Endothelial cell of umbilical vein (primary cell): ENCODE data around the gene CERS6. TPM values are rescaled to one million over a fixed set of nuclear protein-coding genes. Genes with fewer than 3 reads are reported as not detected.

Source experiments
- BruUV-seq: library from RNA; stranded (reverse); fragments of 400-500 nt; replicated peaks from 2 replicates; lab custom pipeline; 2021; lab: Mats Ljungman, UMichigan
- CTCF ChIA-PET: fragments of 300-600, 350-600 bp; sonication (Branson Sonifier 250); formaldehyde crosslinking; loops from one replicate; lab custom pipeline; 2021; ENCODE audit warnings: antibody characterized with exemption, inconsistent platforms; lab: Charles Lee
- POLR2A ChIA-PET: fragments of 300-600, 350-600 bp; sonication (Branson Sonifier 250); formaldehyde crosslinking; loops from one replicate; lab custom pipeline; 2021; ENCODE audit warnings: antibody characterized with exemption, inconsistent platforms; lab: Charles Lee
- DNase-seq: peaks from one replicate; pipeline ENCODE4 v3.0.0-alpha.2; 2011; ENCODE audit warnings: low read depth, low spot score
- FAIRE-seq: peaks from 2 replicates; lab custom pipeline; 2011; peaks lifted over from hg19 to GRCh38; lab: Jason Lieb, UNC
- H2AFZ ChIP-seq: 2 replicates; pipeline ENCODE4 v1.6.0; 2012; ENCODE audit warnings: low read depth, low read length, control low read depth, inconsistent platforms
- H3K27ac ChIP-seq: 2 replicates; pipeline ENCODE4 v1.5.1; 2011; ENCODE audit warnings: low read depth, mild to moderate bottlenecking, control low read depth, low read length, moderate library complexity; ENCODE audit not compliant: insufficient read depth
- H3K27me3 ChIP-seq, 2 experiments: 2 replicates each; pipeline versions ENCODE4 v1.6.0 to v1.6.1; 2011; ENCODE audit warnings: low read length in 2 of 2, mixed read lengths in 1 of 2; ENCODE audit not compliant: control insufficient read depth in 2 of 2, insufficient read depth in 2 of 2
- H3K36me3 ChIP-seq, 2 experiments: 2 replicates in 1 of 2; 3 replicates in 1 of 2; pipeline ENCODE4 v1.5.1; 2011; ENCODE audit warnings: low read length in 2 of 2, mild to moderate bottlenecking in 1 of 2, moderate library complexity in 1 of 2; ENCODE audit not compliant: control insufficient read depth in 2 of 2, insufficient read depth in 2 of 2; ENCODE audit errors: extremely low read depth in 1 of 2
- H3K4me1 ChIP-seq: 3 replicates; pipeline ENCODE4 v1.5.1; 2011; ENCODE audit warnings: mild to moderate bottlenecking, low read length; ENCODE audit not compliant: control insufficient read depth, insufficient read depth; ENCODE audit errors: extremely low read depth
- H3K4me2 ChIP-seq: 2 replicates; pipeline ENCODE4 v1.6.1; 2011; ENCODE audit warnings: low read length, control low read depth, mixed read lengths; ENCODE audit not compliant: insufficient read depth
- H3K4me3 ChIP-seq, 3 experiments: fragments of 200-600 bp in 1 of 3; sonication (generic), shearing (Covaris generic) in 1 of 3; replicated peaks in 1 of 3; 2 replicates each; pipeline ENCODE4 v1.5.1; 2011 to 2016; ENCODE audit warnings: control low read depth in 3 of 3, low read length in 3 of 3, mild to moderate bottlenecking in 2 of 3, inconsistent platforms in 1 of 3, low read depth in 1 of 3, moderate library complexity in 1 of 3; ENCODE audit not compliant: insufficient read depth in 1 of 3
- H3K79me2 ChIP-seq: 2 replicates; pipeline ENCODE4 v1.6.0; 2012; ENCODE audit warnings: low read length, inconsistent platforms; ENCODE audit not compliant: control insufficient read depth, insufficient read depth
- H3K9ac ChIP-seq: replicated peaks from 2 replicates; pipeline ENCODE3; 2011; ENCODE audit warnings: low read length, control low read depth; ENCODE audit not compliant: insufficient read depth; ENCODE audit errors: extremely low read depth
- H3K9me1 ChIP-seq: replicated peaks from 3 replicates; pipeline ENCODE4 v1.6.0; 2011; ENCODE audit warnings: mild to moderate bottlenecking, low read length; ENCODE audit not compliant: control insufficient read depth, insufficient read depth; ENCODE audit errors: extremely low read depth
- H3K9me3 ChIP-seq: replicated peaks from 2 replicates; pipeline ENCODE4 v1.5.1; 2012; ENCODE audit warnings: low read length, inconsistent platforms; ENCODE audit not compliant: control insufficient read depth, insufficient read depth
- H4K20me1 ChIP-seq: replicated peaks from 2 replicates; pipeline ENCODE3; 2011; ENCODE audit warnings: mild to moderate bottlenecking, low read length; ENCODE audit not compliant: control insufficient read depth, insufficient read depth; ENCODE audit errors: extremely low read depth
- EZH2 ChIP-seq: IDR thresholded peaks from 2 replicates; pipeline ENCODE4 v1.6.1; 2012; ENCODE audit warnings: borderline replicate concordance, low read depth, mild to moderate bottlenecking, moderate library complexity, low read length, inconsistent platforms; ENCODE audit not compliant: severe bottlenecking
- FOS ChIP-seq: IDR thresholded peaks from 2 replicates; pipeline ENCODE4 v1.6.1; 2011; ENCODE audit warnings: mild to moderate bottlenecking, low read length, moderate library complexity, borderline replicate concordance; ENCODE audit not compliant: insufficient read depth
- GATA2 ChIP-seq: IDR thresholded peaks from 2 replicates; pipeline ENCODE4 v1.7.0; 2011; ENCODE audit warnings: low read depth, mild to moderate bottlenecking, moderate library complexity, mixed read lengths, low read length; ENCODE audit not compliant: insufficient read length, insufficient read depth
- JUN ChIP-seq: IDR thresholded peaks from 2 replicates; pipeline ENCODE4 v1.6.1; 2011; ENCODE audit warnings: borderline replicate concordance, low read depth; ENCODE audit not compliant: insufficient read length, insufficient read depth
- MYC ChIP-seq: IDR thresholded peaks from one replicate; pipeline ENCODE4 v1.6.1; 2011; ENCODE audit warnings: mild to moderate bottlenecking, low read depth, low read length
- POLR2A ChIP-seq: IDR thresholded peaks from 2 replicates; pipeline ENCODE4 v1.6.1; 2012; ENCODE audit warnings: low read depth, mild to moderate bottlenecking, control low read depth, low read length
- POLR2AphosphoS5 ChIP-seq: IDR thresholded peaks from 2 replicates; pipeline ENCODE4 v1.6.1; 2012; ENCODE audit warnings: low read depth, mild to moderate bottlenecking, control low read depth, low read length, moderate library complexity; ENCODE audit not compliant: insufficient read depth
- dilution Hi-C: fragments of 300-500 bp; cut with MboI; formaldehyde crosslinking; loops from one replicate; pipeline ENCODE4 v1.15.0; 2019; ENCODE audit warnings: low sequenced_read_pairs; ENCODE audit not compliant: extremely low pct_ligation_motif_present
- intact Hi-C: fragments of 100-400 bp; cut with micrococcal nuclease; formaldehyde crosslinking; loops from one replicate; pipeline ENCODE4 v1.10.0; 2022
- polyA plus RNA-seq, 4 experiments: library from polyadenylated mRNA; depleted of rRNA in 3 of 4; stranded (reverse) in 3 of 4; unstranded in 1 of 4; fragments of >200 nt; gene quantifications; 2 replicates each; pipeline versions ENCODE4 v1.2.1 to v1.2.3, GENCODE V29; 2011 to 2012; ENCODE audit warnings: missing spikeins in 1 of 4
- total RNA-seq: library from RNA; stranded (reverse); gene quantifications from 2 replicates; pipeline ENCODE4 v1.2.3, GENCODE V29; 2021
- TF ChIP-seq, protein P1 (sequence below): IDR thresholded peaks from 2 replicates; pipeline ENCODE4 v1.6.1; 2011; ENCODE audit not compliant: insufficient read depth, insufficient read length
- TF ChIP-seq, protein P2 (sequence below), 2 donors: IDR thresholded peaks; 1 replicate in 1 of 2; 2 replicates in 1 of 2; pipeline ENCODE4 v1.5.1; 2011; ENCODE audit warnings: low read length in 2 of 2, mild to moderate bottlenecking in 2 of 2, moderate library complexity in 2 of 2, control low read depth in 1 of 2, inconsistent platforms in 1 of 2, low read depth in 1 of 2; ENCODE audit not compliant: insufficient read depth in 1 of 2; ENCODE audit errors: extremely low read depth in 1 of 2

Gene CERS6
- total and polyA plus RNA-seq, 2 donors (not counting 3 experiments of a cell fraction or from before 2014, with no cell fraction given) = 2.7 to 11.7 TPM

DNA sequence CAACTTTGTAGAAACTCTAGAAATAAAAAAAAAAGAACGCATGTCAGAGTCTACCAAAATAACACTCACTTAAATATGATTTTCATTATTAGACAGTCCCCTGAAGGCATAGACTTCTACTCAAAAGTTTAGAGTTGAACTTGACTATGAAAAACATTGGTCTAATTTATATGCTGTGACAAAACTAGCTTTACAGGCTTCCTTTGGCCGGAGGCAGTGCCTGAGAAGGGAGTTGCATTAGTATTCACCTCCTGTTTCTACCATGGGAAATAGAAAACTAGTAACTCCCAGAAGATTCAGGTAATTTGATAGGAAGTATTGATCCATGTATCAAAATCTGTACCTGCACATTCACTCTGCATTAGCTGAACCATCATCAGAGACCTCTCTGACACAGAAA, 182.9 kb downstream of the CERS6 start:
- intact Hi-C loops = no loop called here
- Histone ChIP-seq H3K4me2 (no peak overlapping the region), H3K9me3 (no peaks in the 10 kb centered on the region), H4K20me1 (no peaks in the 10 kb centered on the region), H3K27ac (no peak overlapping the region), H3K36me3 (no peaks in the 10 kb centered on the region), H3K4me1 (no peaks in the 10 kb centered on the region), H3K27me3 (no peaks in the 10 kb centered on the region), H3K4me3 (no peak overlapping the region), H3K9ac (no peak overlapping the region), H3K79me2 (no peaks in the 10 kb centered on the region), H2AFZ (no peak overlapping the region), H3K9me1 (no peaks in the 10 kb centered on the region)
- ChIA-PET POLR2A (interaction anchor here (1.4 kb wide), 1 partner anchor 13 kb away, joined by 6 read pairs; no protein-coding TSS in a partner anchor), CTCF (no interaction called here)
- BruUV-seq = no TSS peak
- dilution Hi-C loops = no loop called here
- FAIRE-seq (no peak), DNase-seq (no peak)
- TF ChIP-seq EZH2 = no peak
- TF ChIP-seq JUN = no peak
- no peak for TF ChIP-seq MYC
- no peak for TF ChIP-seq POLR2AphosphoS5
- no peak for TF ChIP-seq FOS
- TF ChIP-seq, protein P1, sequence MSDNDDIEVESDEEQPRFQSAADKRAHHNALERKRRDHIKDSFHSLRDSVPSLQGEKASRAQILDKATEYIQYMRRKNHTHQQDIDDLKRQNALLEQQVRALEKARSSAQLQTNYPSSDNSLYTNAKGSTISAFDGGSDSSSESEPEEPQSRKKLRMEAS = no peak
- TF ChIP-seq, protein P2, sequence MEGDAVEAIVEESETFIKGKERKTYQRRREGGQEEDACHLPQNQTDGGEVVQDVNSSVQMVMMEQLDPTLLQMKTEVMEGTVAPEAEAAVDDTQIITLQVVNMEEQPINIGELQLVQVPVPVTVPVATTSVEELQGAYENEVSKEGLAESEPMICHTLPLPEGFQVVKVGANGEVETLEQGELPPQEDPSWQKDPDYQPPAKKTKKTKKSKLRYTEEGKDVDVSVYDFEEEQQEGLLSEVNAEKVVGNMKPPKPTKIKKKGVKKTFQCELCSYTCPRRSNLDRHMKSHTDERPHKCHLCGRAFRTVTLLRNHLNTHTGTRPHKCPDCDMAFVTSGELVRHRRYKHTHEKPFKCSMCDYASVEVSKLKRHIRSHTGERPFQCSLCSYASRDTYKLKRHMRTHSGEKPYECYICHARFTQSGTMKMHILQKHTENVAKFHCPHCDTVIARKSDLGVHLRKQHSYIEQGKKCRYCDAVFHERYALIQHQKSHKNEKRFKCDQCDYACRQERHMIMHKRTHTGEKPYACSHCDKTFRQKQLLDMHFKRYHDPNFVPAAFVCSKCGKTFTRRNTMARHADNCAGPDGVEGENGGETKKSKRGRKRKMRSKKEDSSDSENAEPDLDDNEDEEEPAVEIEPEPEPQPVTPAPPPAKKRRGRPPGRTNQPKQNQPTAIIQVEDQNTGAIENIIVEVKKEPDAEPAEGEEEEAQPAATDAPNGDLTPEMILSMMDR (IDR thresholded peaks at IDR 0.05; ENCODE audit: extremely low read depth in 1 of 2, insufficient read depth in 1 of 2, low read depth in 1 of 2, low read length in 2 of 2) = no peak
- TF ChIP-seq POLR2A = no peak
- TF ChIP-seq GATA2 = no peak
